GM18867 (cell line): ENCODE data around the gene INPP4B.
A peak's percentile ranks its signal among the peaks of the same experiment; 100 is the strongest.

Source experiments
- ATAC-seq: cut with Tn5 transposase; IDR thresholded peaks from one replicate; pipeline ENCODE4 v1.9.1; 2021; ENCODE audit warnings: mild to moderate bottlenecking, moderate library complexity; ENCODE audit not compliant: unreplicated experiment

Gene INPP4B

GRCh38 chr4:142044271-142044670 lies 801.8 kb downstream of the INPP4B start:
- no peak for ATAC-seq

- no peak for ATAC-seq
Observed at GRCh38 chr4:142043509-142043908, 802.6 kb downstream of the INPP4B start.

GRCh38 chr4:142041788-142042187 lies 804.3 kb downstream of the INPP4B start:
- ATAC-seq, result no peak

DNA sequence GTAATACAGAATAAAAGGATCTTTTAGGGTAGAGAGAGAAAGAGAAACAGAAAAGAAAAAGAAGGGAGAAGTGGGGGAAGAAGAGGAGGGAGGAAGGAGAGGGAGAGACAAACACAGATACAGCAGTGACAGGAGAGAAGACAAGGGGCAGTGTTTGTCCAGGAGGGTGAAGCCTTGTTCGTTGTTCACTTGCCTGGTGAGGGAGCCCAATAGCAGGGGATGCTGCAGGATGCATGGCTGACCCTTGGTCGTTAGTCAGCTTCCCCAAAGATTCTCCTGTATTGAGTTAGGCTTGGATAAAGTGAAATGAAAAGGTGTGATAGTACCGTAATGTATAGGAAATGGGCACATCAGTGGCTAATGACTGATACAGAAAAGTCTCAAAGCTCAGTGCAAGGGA lies 806.1 kb downstream of the INPP4B start:
- no peak for ATAC-seq

GRCh38 chr4:142036795-142037583 lies 809.1 kb downstream of the INPP4B start:
- ATAC-seq, result no peak

DNA sequence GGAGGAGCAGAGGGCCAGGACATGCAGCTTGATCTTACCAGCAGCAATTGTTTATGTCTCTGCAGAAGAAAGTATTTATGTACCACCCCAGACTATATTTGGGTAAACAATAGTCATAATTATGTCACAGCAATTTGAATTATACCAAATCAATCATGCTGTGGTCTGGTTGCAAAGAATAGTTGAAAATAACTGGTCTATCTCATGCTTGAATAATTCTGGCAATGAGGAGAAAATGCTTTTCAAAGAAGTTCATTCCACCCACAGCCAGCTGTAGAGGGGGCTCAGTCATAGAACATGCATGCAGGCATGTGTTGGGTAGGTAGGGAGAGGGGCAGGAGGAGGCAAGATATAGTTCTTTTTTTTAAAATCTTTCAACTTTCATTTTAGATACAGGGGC lies 810.5 kb downstream of the INPP4B start:
- ATAC-seq, result no peak

- no peak for ATAC-seq
Observed at GRCh38 chr4:142034101-142034500, 812.0 kb downstream of the INPP4B start.

DNA sequence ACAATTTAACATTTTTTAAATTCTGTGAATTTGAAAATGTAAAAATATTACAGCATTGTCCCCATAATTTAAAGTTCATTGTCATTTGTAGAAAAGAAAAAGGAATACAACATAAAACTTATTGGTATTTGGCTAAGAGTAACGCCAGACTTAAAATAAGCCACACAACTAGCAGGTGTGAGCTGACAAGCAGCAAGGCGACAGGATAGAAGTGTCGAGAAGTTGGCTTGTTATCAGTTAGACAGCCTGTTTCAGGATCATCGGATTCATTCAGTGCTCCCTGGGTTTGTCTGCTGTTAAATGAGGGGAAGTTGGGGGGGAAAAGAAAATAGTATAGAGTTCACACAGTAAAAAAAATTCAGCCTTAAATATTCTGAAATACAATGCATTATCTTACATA lies 816.1 kb downstream of the INPP4B start:
- ATAC-seq, result no peak

- no peak for ATAC-seq
Observed at GRCh38 chr4:142021761-142022160, 824.3 kb downstream of the INPP4B start.

DNA sequence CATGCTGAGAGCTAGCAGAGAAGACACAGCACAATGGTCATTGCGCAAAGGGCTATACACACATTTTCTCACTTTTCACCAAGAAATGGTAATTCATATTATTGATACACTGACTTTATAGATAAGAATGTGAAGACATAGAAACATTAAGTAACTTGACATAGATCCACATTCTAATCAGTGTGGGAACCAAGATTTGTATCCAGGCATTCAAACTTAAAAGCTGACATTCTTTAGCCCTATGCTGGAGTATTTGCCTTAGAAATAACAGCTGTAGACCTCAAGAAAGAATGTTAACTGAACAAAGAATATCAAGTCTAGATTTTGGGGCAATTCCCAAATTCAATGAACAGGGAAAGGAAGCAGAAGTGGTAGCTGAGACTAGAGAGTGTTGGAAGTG lies 824.9 kb downstream of the INPP4B start:
- no peak for ATAC-seq

GRCh38 chr4:142016031-142016430 lies 830.1 kb downstream of the INPP4B start:
- ATAC-seq, result no peak

DNA sequence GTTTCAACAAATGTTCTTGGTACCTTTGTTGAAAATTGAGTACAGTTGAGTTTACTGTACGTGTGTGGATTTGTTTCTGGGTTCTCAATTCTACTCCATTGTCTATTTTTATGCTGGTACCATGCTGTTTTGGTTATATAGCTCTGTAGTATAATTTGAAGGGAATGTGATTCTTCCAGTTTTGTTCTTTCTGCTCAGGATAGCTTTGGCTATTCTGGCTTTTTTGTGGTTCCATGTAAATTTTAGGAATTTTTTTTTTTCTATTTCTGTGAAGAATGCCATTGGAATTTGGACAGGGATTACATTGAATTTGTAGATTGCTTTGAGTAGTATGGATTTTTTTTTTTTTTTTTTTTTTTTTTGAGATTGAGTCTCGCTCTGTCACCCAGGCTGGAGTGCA lies 836.4 kb downstream of the INPP4B start:
- ATAC-seq, result no peak

DNA sequence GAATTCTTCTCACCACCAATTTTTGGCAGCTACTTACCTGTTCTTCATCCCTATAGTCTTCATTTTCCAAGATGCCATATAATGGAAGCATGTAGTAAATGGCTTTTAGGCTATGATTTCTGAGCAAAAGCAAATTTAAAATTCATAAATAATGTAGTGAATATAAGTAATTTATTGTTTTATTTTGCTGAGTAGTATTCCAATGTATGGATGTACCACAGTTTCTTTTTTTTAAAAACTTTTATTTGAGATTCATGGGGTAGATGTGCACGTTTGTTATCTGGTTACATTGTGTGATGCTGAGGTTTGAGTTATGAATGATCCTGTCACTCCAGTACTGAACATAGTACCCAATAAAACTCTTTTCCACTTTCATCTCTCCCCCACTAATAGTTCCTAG lies 840.6 kb downstream of the INPP4B start:
- ATAC-seq, result no peak

DNA sequence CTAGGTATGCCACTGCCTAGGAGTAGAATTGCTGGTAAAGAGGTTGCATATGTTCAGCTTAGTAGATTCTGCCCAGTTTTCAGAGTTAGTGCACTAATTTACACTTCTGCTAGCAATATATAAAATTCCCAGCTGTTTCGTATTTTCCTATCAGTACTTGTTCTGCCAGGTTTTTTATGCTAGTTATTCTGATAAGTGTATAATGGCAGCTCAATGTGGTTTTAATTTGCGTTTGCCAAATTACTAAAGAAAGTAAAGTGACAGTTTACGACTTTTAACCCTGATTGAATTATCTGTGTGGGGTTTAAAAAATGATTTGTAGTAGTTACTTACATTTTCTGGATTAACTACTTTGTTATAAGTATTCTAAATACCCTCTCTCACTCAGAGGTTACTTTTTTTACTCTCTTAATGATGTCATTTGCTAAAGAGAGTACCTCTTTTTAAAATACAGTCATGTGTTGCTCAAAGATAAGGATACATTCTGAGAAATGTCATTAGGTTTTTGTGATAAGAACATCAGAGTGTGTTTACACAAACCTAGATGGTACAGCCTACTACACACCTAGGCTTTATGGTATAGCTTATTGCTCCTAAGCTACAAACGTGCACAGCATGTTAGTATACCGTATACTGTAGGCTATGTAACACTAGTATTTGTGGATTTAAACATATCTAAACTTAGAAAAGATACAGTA lies 846.5 kb downstream of the INPP4B start:
- no peak for ATAC-seq

GRCh38 chr4:141995056-141995455 lies 851.0 kb downstream of the INPP4B start:
- ATAC-seq, result no peak

GRCh38 chr4:141977433-141977832 lies 868.7 kb downstream of the INPP4B start:
- ATAC-seq, result peak; percentile 65
